Transverse colon (tissue), 3 donors: ENCODE results near the gene SLC16A9.
"Not testable (repeated sequence)": the region's sequence is repeated elsewhere in the genome, so short reads cannot be mapped to it uniquely, and the experiment has no call there.

ENCODE experiments used
- EP300 ChIP-seq: sonication (generic); formaldehyde crosslinking; IDR thresholded peaks from one replicate; pipeline ENCODE4 v1.6.1; 2017; ENCODE audit warnings: antibody characterized with exemption, low read depth
- POLR2A ChIP-seq: fragments of 450-650 bp; IDR thresholded peaks from one replicate; pipeline ENCODE4 v1.6.1; 2016; ENCODE audit warnings: antibody characterized with exemption, mild to moderate bottlenecking, moderate library complexity
- TF ChIP-seq, protein P1 (sequence below), 5 experiments: fragments of 200-600 bp in 3 of 5; fragments of 450-650 bp in 2 of 5; sonication (generic) in 3 of 5; IDR thresholded peaks; 1 replicate in 2 of 5; 2 replicates in 3 of 5; pipeline ENCODE4 v1.5.1; 2016 to 2017; ENCODE audit warnings: antibody characterized with exemption in 5 of 5, inconsistent platforms in 3 of 5, mild to moderate bottlenecking in 2 of 5, moderate library complexity in 1 of 5

DNA sequence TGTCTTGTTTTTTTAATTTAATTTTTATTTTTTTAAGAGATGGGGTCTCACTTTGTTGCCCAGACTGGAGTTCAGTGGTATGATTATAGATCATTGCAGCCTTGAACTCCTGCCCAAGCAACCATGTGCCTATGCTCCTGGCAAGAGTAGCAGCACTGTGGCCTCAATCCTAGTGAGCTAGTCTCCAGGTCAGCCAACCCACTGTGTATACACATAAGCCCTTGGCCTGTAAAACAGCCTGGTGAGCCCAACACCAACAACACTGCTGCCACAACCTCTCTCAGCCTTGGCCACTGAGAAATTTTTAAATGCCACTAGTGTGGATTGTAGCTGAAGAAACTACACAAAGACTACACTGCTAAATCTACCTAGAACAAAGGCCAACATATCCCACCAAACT lies 68.0 kb downstream of the SLC16A9 start:
- TF ChIP-seq EP300, POLR2A: not testable (repeated sequence)
- TF ChIP-seq, protein P1, sequence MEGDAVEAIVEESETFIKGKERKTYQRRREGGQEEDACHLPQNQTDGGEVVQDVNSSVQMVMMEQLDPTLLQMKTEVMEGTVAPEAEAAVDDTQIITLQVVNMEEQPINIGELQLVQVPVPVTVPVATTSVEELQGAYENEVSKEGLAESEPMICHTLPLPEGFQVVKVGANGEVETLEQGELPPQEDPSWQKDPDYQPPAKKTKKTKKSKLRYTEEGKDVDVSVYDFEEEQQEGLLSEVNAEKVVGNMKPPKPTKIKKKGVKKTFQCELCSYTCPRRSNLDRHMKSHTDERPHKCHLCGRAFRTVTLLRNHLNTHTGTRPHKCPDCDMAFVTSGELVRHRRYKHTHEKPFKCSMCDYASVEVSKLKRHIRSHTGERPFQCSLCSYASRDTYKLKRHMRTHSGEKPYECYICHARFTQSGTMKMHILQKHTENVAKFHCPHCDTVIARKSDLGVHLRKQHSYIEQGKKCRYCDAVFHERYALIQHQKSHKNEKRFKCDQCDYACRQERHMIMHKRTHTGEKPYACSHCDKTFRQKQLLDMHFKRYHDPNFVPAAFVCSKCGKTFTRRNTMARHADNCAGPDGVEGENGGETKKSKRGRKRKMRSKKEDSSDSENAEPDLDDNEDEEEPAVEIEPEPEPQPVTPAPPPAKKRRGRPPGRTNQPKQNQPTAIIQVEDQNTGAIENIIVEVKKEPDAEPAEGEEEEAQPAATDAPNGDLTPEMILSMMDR (IDR thresholded peaks at IDR 0.05), result not testable (repeated sequence)
